Endothelial cell of umbilical vein (primary cell): ENCODE measurements around the gene SH2D3C. TPM values are rescaled to one million over a fixed set of nuclear protein-coding genes. Genes with fewer than 3 reads are reported as not detected.

Experiments
- BruUV-seq: library from RNA; stranded (reverse); fragments of 400-500 nt; replicated peaks from 2 replicates; lab custom pipeline; 2021; lab: Mats Ljungman, UMichigan
- CTCF ChIA-PET: fragments of 300-600, 350-600 bp; sonication (Branson Sonifier 250); formaldehyde crosslinking; loops from one replicate; lab custom pipeline; 2021; ENCODE audit warnings: antibody characterized with exemption, inconsistent platforms; lab: Charles Lee
- POLR2A ChIA-PET: fragments of 300-600, 350-600 bp; sonication (Branson Sonifier 250); formaldehyde crosslinking; loops from one replicate; lab custom pipeline; 2021; ENCODE audit warnings: antibody characterized with exemption, inconsistent platforms; lab: Charles Lee
- DNase-seq: peaks from one replicate; pipeline ENCODE4 v3.0.0-alpha.2; 2011; ENCODE audit warnings: low read depth, low spot score
- FAIRE-seq: peaks from 2 replicates; lab custom pipeline; 2011; peaks lifted over from hg19 to GRCh38; lab: Jason Lieb, UNC
- H2AFZ ChIP-seq: 2 replicates; pipeline ENCODE4 v1.6.0; 2012; ENCODE audit warnings: low read depth, low read length, control low read depth, inconsistent platforms
- H3K27ac ChIP-seq: 2 replicates; pipeline ENCODE4 v1.5.1; 2011; ENCODE audit warnings: low read depth, mild to moderate bottlenecking, control low read depth, low read length, moderate library complexity; ENCODE audit not compliant: insufficient read depth
- H3K27me3 ChIP-seq, 2 experiments: 2 replicates each; pipeline versions ENCODE4 v1.6.0 to v1.6.1; 2011; ENCODE audit warnings: low read length in 2 of 2, mixed read lengths in 1 of 2; ENCODE audit not compliant: control insufficient read depth in 2 of 2, insufficient read depth in 2 of 2
- H3K36me3 ChIP-seq, 2 experiments: 2 replicates in 1 of 2; 3 replicates in 1 of 2; pipeline ENCODE4 v1.5.1; 2011; ENCODE audit warnings: low read length in 2 of 2, mild to moderate bottlenecking in 1 of 2, moderate library complexity in 1 of 2; ENCODE audit not compliant: control insufficient read depth in 2 of 2, insufficient read depth in 2 of 2; ENCODE audit errors: extremely low read depth in 1 of 2
- H3K4me1 ChIP-seq: 3 replicates; pipeline ENCODE4 v1.5.1; 2011; ENCODE audit warnings: mild to moderate bottlenecking, low read length; ENCODE audit not compliant: control insufficient read depth, insufficient read depth; ENCODE audit errors: extremely low read depth
- H3K4me2 ChIP-seq: 2 replicates; pipeline ENCODE4 v1.6.1; 2011; ENCODE audit warnings: low read length, control low read depth, mixed read lengths; ENCODE audit not compliant: insufficient read depth
- H3K4me3 ChIP-seq, 3 experiments: fragments of 200-600 bp in 1 of 3; sonication (generic), shearing (Covaris generic) in 1 of 3; replicated peaks in 1 of 3; 2 replicates each; pipeline ENCODE4 v1.5.1; 2011 to 2016; ENCODE audit warnings: control low read depth in 3 of 3, low read length in 3 of 3, mild to moderate bottlenecking in 2 of 3, inconsistent platforms in 1 of 3, low read depth in 1 of 3, moderate library complexity in 1 of 3; ENCODE audit not compliant: insufficient read depth in 1 of 3
- H3K79me2 ChIP-seq: 2 replicates; pipeline ENCODE4 v1.6.0; 2012; ENCODE audit warnings: low read length, inconsistent platforms; ENCODE audit not compliant: control insufficient read depth, insufficient read depth
- H3K9ac ChIP-seq: replicated peaks from 2 replicates; pipeline ENCODE3; 2011; ENCODE audit warnings: low read length, control low read depth; ENCODE audit not compliant: insufficient read depth; ENCODE audit errors: extremely low read depth
- H3K9me1 ChIP-seq: replicated peaks from 3 replicates; pipeline ENCODE4 v1.6.0; 2011; ENCODE audit warnings: mild to moderate bottlenecking, low read length; ENCODE audit not compliant: control insufficient read depth, insufficient read depth; ENCODE audit errors: extremely low read depth
- H3K9me3 ChIP-seq: replicated peaks from 2 replicates; pipeline ENCODE4 v1.5.1; 2012; ENCODE audit warnings: low read length, inconsistent platforms; ENCODE audit not compliant: control insufficient read depth, insufficient read depth
- H4K20me1 ChIP-seq: replicated peaks from 2 replicates; pipeline ENCODE3; 2011; ENCODE audit warnings: mild to moderate bottlenecking, low read length; ENCODE audit not compliant: control insufficient read depth, insufficient read depth; ENCODE audit errors: extremely low read depth
- EZH2 ChIP-seq: IDR thresholded peaks from 2 replicates; pipeline ENCODE4 v1.6.1; 2012; ENCODE audit warnings: borderline replicate concordance, low read depth, mild to moderate bottlenecking, moderate library complexity, low read length, inconsistent platforms; ENCODE audit not compliant: severe bottlenecking
- FOS ChIP-seq: IDR thresholded peaks from 2 replicates; pipeline ENCODE4 v1.6.1; 2011; ENCODE audit warnings: mild to moderate bottlenecking, low read length, moderate library complexity, borderline replicate concordance; ENCODE audit not compliant: insufficient read depth
- GATA2 ChIP-seq: IDR thresholded peaks from 2 replicates; pipeline ENCODE4 v1.7.0; 2011; ENCODE audit warnings: low read depth, mild to moderate bottlenecking, moderate library complexity, mixed read lengths, low read length; ENCODE audit not compliant: insufficient read length, insufficient read depth
- JUN ChIP-seq: IDR thresholded peaks from 2 replicates; pipeline ENCODE4 v1.6.1; 2011; ENCODE audit warnings: borderline replicate concordance, low read depth; ENCODE audit not compliant: insufficient read length, insufficient read depth
- MYC ChIP-seq: IDR thresholded peaks from one replicate; pipeline ENCODE4 v1.6.1; 2011; ENCODE audit warnings: mild to moderate bottlenecking, low read depth, low read length
- POLR2A ChIP-seq: IDR thresholded peaks from 2 replicates; pipeline ENCODE4 v1.6.1; 2012; ENCODE audit warnings: low read depth, mild to moderate bottlenecking, control low read depth, low read length
- POLR2AphosphoS5 ChIP-seq: IDR thresholded peaks from 2 replicates; pipeline ENCODE4 v1.6.1; 2012; ENCODE audit warnings: low read depth, mild to moderate bottlenecking, control low read depth, low read length, moderate library complexity; ENCODE audit not compliant: insufficient read depth
- dilution Hi-C: fragments of 300-500 bp; cut with MboI; formaldehyde crosslinking; loops from one replicate; pipeline ENCODE4 v1.15.0; 2019; ENCODE audit warnings: low sequenced_read_pairs; ENCODE audit not compliant: extremely low pct_ligation_motif_present
- intact Hi-C: fragments of 100-400 bp; cut with micrococcal nuclease; formaldehyde crosslinking; loops from one replicate; pipeline ENCODE4 v1.10.0; 2022
- polyA plus RNA-seq, 4 experiments: library from polyadenylated mRNA; depleted of rRNA in 3 of 4; stranded (reverse) in 3 of 4; unstranded in 1 of 4; fragments of >200 nt; gene quantifications; 2 replicates each; pipeline versions ENCODE4 v1.2.1 to v1.2.3, GENCODE V29; 2011 to 2012; ENCODE audit warnings: missing spikeins in 1 of 4
- total RNA-seq: library from RNA; stranded (reverse); gene quantifications from 2 replicates; pipeline ENCODE4 v1.2.3, GENCODE V29; 2021
- TF ChIP-seq, protein P1 (sequence below), 2 donors: IDR thresholded peaks; 1 replicate in 1 of 2; 2 replicates in 1 of 2; pipeline ENCODE4 v1.5.1; 2011; ENCODE audit warnings: low read length in 2 of 2, mild to moderate bottlenecking in 2 of 2, moderate library complexity in 2 of 2, control low read depth in 1 of 2, inconsistent platforms in 1 of 2, low read depth in 1 of 2; ENCODE audit not compliant: insufficient read depth in 1 of 2; ENCODE audit errors: extremely low read depth in 1 of 2
- TF ChIP-seq, protein P2 (sequence below): IDR thresholded peaks from 2 replicates; pipeline ENCODE4 v1.6.1; 2011; ENCODE audit not compliant: insufficient read depth, insufficient read length

Gene SH2D3C
- total and polyA plus RNA-seq, 2 donors (not counting 3 experiments of a cell fraction or from before 2014, with no cell fraction given): 95.0 to 173 TPM

DNA sequence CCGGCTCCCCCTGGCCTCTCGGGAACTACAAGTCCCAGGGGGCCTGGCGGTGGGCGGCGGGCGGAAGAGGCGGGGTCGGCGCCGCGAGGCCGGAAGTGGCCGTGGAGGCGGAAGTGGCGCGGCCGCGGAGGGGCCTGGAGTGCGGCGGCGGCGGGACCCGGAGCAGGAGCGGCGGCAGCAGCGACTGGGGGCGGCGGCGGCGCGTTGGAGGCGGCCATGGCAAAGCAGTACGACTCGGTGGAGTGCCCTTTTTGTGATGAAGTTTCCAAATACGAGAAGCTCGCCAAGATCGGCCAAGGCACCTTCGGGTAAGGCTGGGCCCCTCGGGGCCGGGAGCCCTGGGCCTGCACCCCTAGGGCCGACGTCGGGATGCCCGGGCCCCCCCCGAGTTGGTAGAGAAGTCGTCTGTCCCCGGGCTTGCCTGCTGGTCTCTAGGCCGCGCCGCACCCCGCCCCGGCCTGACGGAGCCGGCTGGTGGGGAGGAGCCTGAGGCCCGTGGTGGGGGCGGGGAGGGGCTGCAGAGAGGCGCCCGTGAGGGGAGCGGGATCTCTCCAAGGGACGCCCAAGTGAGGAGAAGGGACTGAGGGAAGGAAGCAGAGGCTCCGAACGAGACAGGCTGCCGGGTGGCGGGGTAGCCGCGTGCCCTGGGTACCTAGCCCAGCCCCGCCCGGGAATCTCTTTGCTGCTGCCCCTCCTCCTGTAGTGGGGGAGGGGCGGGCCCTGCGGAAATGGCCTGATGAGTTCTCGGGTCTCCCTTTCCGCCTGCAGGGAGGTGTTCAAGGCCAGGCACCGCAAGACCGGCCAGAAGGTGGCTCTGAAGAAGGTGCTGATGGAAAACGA, 7.7 kb upstream of the SH2D3C start, which contains the start of gene CDK9:
Gene CDK9 (plus strand): TSS at position 102 of the 840 bp plus-strand sequence. CDS start 115 bp downstream, at position 217.
- peak; percentile 85 for FAIRE-seq
- Histone ChIP-seq H3K27me3 (no peaks in the 10 kb centered on the region), H3K79me2 (peaks cover 49% of the 10 kb centered on the region), H4K20me1 (no peaks in the 10 kb centered on the region), H3K4me2 (peak within 1 kb of the TSS; percentile 71), H3K4me3 (peak within 1 kb of the TSS; percentile 42 to 89 (median 79)), H3K9ac (peak within 1 kb of the TSS; percentile 59), H3K36me3 (peaks cover 34 to 35% of the 10 kb centered on the region in 2 experiments), H3K9me3 (no peaks in the 10 kb centered on the region), H3K27ac (peak within 1 kb of the TSS; percentile 69), H3K4me1 (peaks cover 44% of the 10 kb centered on the region), H2AFZ (peak within 1 kb of the TSS; percentile 76), H3K9me1 (no peaks in the 10 kb centered on the region)
- ChIA-PET CTCF (interaction anchor here (0.6 to 8.8 kb wide), 13 partner anchors 17 to 178 kb away, joined by 3 to 167 read pairs (median 5); partner anchors contain the start of genes ENG, FPGS and TOR2A), POLR2A (interaction anchor here (1.1 to 2.2 kb wide), 3 partner anchors 15 to 51 kb away, joined by 4 to 13 read pairs (median 8); partner anchors contain the start of gene TOR2A)
- TF ChIP-seq, protein P1, sequence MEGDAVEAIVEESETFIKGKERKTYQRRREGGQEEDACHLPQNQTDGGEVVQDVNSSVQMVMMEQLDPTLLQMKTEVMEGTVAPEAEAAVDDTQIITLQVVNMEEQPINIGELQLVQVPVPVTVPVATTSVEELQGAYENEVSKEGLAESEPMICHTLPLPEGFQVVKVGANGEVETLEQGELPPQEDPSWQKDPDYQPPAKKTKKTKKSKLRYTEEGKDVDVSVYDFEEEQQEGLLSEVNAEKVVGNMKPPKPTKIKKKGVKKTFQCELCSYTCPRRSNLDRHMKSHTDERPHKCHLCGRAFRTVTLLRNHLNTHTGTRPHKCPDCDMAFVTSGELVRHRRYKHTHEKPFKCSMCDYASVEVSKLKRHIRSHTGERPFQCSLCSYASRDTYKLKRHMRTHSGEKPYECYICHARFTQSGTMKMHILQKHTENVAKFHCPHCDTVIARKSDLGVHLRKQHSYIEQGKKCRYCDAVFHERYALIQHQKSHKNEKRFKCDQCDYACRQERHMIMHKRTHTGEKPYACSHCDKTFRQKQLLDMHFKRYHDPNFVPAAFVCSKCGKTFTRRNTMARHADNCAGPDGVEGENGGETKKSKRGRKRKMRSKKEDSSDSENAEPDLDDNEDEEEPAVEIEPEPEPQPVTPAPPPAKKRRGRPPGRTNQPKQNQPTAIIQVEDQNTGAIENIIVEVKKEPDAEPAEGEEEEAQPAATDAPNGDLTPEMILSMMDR (IDR thresholded peaks at IDR 0.05; ENCODE audit: extremely low read depth in 1 of 2, insufficient read depth in 1 of 2, low read depth in 1 of 2, low read length in 2 of 2): peak in 1 of 2 donors; percentile 26
- no peak for TF ChIP-seq JUN
- no peak for TF ChIP-seq EZH2
- TF ChIP-seq GATA2: no peak
- peak; percentile 63 for TF ChIP-seq POLR2AphosphoS5
- TF ChIP-seq, protein P2, sequence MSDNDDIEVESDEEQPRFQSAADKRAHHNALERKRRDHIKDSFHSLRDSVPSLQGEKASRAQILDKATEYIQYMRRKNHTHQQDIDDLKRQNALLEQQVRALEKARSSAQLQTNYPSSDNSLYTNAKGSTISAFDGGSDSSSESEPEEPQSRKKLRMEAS: no peak
- no peak for TF ChIP-seq MYC
- peak; percentile 29 for TF ChIP-seq FOS
- no peak for TF ChIP-seq POLR2A
- intact Hi-C loops (loop anchor here (1.0 to 5.0 kb wide), 8 partner anchors 17 to 269 kb away; partner anchors contain the start of genes STXBP1 and TOR2A), dilution Hi-C loops (no loop called here)
- peak; percentile 83 for DNase-seq
- BruUV-seq: no TSS peak
